ENCODE measurements around the gene FHL3.

FHL3 gene

DNA sequence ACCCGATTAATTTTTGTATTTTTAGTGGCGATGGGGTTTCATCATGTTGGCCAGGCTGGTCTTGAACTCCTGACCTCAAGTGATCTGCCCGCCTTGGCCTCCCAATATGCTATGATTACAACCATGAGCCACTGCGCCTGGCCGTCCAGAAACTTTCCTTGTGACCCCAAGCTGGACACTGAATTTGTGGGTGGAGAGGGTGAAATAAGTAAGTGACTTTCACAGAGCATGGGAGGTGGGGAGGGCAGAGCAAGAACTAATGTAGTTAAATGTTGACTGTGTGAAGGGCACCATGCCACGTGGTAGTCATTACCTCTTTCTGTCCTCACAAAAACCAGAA lies 4.5 kb upstream of the FHL3 start:
- H3K4me3 ChIP-seq (ENCODE audit: low read depth, low read length) = no peak overlapping the region
- peaks cover 3% of the 10 kb centered on the region for H3K9me3 ChIP-seq (ENCODE audit: severe bottlenecking)
- H3K27me3 ChIP-seq (ENCODE audit: insufficient read depth, low read depth, severe bottlenecking) = no peaks in the 10 kb centered on the region
- H3K36me3 ChIP-seq = peaks cover 7% of the 10 kb centered on the region
- TF ChIP-seq, protein P1, sequence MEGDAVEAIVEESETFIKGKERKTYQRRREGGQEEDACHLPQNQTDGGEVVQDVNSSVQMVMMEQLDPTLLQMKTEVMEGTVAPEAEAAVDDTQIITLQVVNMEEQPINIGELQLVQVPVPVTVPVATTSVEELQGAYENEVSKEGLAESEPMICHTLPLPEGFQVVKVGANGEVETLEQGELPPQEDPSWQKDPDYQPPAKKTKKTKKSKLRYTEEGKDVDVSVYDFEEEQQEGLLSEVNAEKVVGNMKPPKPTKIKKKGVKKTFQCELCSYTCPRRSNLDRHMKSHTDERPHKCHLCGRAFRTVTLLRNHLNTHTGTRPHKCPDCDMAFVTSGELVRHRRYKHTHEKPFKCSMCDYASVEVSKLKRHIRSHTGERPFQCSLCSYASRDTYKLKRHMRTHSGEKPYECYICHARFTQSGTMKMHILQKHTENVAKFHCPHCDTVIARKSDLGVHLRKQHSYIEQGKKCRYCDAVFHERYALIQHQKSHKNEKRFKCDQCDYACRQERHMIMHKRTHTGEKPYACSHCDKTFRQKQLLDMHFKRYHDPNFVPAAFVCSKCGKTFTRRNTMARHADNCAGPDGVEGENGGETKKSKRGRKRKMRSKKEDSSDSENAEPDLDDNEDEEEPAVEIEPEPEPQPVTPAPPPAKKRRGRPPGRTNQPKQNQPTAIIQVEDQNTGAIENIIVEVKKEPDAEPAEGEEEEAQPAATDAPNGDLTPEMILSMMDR (IDR thresholded peaks at IDR 0.05; ENCODE audit: low read depth, low read length) = no peak
- no peak overlapping the region for H3K27ac ChIP-seq
- DNase-seq = no peak

DNA sequence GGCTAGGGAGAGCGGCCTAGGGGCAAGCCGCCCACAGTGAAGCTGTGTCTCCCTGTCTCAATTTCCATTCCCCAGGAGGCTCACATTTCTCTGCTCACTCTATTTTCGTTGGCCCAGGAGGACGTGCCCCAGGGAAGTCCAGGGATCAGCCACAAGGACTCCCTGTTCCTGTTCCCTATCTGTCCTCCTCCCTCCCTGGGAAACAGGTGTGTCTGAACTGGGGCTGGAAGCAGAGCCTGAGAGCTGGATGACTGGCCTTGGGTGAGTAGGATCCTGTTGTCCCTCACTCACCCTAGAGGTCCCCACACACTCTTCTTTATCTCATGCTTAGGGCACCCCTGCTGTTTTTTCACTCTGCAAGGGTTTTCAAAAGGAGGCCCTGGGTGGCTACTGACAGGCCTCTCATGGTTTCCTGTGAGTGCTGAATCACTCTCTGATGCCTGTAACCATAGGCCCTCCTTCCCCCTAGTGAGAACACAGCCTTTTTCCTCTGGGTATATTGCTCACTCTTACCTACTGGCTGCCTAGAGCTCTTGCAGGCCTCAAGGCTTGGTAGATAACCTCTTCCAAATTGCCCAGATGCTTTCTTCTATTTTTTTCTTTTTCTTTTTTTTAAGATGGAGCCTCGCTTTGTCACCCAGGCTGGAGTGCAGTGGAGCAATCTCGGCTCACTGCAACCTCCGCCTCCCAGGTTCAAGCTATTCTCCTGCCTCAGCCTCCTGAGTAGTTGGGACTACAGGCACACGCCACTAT lies 4.0 kb upstream of the FHL3 start:
- Histone ChIP-seq H3K9me3 (ENCODE audit: severe bottlenecking) (peaks cover 3% of the 10 kb centered on the region), H3K36me3 (peaks cover 1% of the 10 kb centered on the region), H3K27ac (peak overlapping the region; percentile 14; the same call in 1 of the 2 replicates), H3K27me3 (ENCODE audit: insufficient read depth, low read depth, severe bottlenecking) (no peaks in the 10 kb centered on the region), H3K4me3 (ENCODE audit: low read depth, low read length) (no peak overlapping the region)
- no peak for DNase-seq
- TF ChIP-seq, protein P1 (IDR thresholded peaks at IDR 0.05; ENCODE audit: low read depth, low read length) = no peak

DNA sequence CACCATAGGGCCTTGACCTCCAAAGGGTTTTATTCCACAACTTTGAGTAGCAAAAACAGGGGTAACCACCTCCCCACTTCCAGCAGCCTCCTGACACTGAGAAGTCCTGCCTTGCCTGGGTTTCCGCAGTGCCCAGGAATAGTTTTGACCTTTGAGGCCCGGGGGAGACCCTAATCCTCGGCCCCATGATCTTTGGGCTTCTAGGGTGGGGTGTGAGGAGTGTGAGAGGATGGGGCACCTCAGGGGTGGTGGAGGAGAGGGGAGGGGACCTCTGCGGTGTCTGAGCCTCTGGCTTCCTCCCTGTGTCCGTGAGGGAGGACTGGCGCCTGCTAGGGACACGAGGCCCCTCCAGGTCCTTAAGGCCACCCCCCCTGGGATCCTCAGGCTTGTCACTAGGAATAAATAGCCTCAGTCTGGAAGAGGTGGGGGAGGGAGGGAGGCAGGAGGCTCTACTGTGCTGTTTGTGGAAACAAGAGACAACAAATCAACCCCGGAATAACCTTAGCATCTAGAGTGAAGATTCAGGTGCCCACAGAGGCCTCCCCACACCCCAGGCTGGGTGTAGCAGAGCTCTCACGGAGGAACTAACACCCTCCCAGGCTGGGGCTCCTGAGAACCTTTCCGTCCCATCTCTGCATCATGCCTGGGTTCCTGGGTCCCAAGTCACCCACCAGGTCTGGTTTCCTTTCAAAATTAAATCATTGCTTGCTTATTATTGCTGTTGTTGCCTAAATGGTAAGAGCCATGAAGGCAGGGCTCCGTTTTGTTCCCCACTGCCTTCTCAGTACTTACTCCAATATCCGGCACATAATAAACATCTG lies 904 bp upstream of the FHL3 start:
- H3K9me3 ChIP-seq (ENCODE audit: severe bottlenecking) = no peaks in the 10 kb centered on the region
- H3K27ac ChIP-seq = peak overlapping the region; percentile 74
- peak; percentile 63 for DNase-seq
- no peaks in the 10 kb centered on the region; the same call in 1 of the 2 replicates for H3K36me3 ChIP-seq
- TF ChIP-seq, protein P1 (IDR thresholded peaks at IDR 0.05; ENCODE audit: low read depth, low read length) = no peak
- H3K27me3 ChIP-seq (ENCODE audit: insufficient read depth, low read depth, severe bottlenecking) = no peaks in the 10 kb centered on the region
- peak overlapping the region; percentile 48 for H3K4me3 ChIP-seq (ENCODE audit: low read depth, low read length)

DNA sequence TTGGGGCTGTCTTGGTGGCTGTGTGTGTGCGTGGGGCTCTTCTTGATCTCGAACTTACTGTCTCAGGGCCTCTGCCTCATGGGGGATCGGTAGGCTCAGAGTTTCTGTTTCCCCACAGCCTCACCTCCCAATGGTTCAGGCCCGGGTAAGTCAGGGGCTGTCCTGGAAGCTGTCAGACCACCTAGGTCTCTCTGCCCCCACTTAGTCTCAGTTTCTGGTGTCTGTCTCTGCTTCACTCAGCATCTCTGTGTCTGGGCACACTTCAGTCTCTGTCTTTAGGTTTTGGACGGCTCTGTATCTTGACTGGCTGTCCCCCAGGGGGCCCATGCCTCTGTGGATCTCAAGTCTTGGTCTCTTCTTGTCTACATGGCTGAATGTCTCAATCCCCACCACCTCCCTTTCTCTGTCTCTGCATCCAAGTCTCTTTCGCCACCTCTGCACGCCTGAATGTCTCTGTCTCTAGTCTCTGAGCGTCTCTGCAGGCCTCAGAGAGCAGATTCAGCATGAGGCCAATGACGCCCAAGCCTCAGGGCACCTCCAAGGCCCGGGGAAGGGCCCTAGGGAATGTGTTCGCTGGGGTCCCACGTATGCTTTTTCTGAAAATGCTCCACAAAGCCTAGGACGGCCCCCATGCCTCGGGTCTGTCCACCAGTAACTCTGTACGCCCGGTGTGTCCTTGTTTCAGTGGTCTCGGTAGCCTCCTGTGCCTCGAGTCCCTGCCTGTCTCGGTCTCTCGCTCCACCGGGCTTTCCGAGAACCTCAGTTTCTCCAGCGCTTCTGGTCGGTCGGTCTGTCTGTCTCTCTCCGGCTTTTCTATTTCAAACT lies 818 bp downstream of the FHL3 start:
- no peak for DNase-seq
- Histone ChIP-seq H3K4me3 (ENCODE audit: low read depth, low read length) (peak overlapping the region; percentile 53), H3K9me3 (ENCODE audit: severe bottlenecking) (no peaks in the 10 kb centered on the region), H3K36me3 (no peaks in the 10 kb centered on the region; the same call in 1 of the 2 replicates), H3K27me3 (ENCODE audit: insufficient read depth, low read depth, severe bottlenecking) (no peaks in the 10 kb centered on the region), H3K27ac (peak overlapping the region; percentile 39; the same call in 1 of the 2 replicates)
- TF ChIP-seq, protein P1 (IDR thresholded peaks at IDR 0.05; ENCODE audit: low read depth, low read length) = no peak

DNA sequence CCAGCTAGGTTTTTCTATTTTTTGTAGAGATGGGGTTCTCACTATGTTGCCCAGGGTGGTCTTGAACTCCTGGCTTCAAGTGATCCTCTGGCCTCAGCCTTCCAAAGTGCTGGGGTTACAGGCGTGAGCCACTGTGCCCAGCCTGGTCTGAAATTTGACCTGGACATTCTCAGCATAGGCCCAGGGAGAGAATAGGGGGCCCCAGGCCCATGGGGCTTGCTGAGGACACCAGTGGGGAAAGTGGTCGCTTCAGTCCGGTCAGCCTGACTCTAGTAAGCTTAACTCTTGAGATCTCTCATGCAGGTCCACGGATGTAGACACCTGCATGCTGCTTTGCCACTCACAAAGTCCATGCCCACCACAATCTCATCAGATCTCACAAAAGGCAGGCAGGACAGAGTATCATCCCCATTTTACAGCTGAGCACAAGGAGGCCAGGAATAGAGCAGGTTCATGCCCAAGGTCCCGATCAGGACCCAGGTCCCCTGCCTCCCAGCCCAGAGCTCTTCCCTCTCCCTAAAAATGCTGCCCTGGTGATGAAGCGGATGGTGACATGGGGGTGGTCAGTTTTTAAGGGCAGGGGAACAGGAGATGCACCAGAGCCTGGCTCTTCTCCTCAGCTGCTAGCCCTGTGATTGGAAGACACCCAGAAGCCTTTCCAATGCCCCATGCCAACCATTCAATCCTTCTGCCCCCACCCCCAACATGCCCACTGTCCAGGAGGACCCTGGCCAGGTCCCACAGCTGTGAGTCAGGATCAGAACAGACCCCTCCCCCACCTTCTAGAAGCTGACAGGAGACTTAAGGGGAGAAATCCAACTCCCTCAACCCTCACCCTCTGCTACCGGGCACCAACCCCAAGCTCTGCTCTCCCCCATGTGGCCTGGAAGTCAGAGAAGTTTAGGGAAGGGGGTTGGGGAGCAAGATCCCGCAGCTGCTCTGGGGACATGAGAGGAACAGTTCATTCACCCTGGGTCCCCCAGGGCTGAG lies 1.8 kb downstream of the FHL3 start:
- no peak for DNase-seq
- TF ChIP-seq, protein P1 (IDR thresholded peaks at IDR 0.05; ENCODE audit: low read depth, low read length) = no peak

More for the DNA sequence above, 1.8 kb downstream of the FHL3 start:
- Histone ChIP-seq H3K27me3 (ENCODE audit: insufficient read depth, low read depth, severe bottlenecking) (no peaks in the 10 kb centered on the region), H3K9me3 (ENCODE audit: severe bottlenecking) (no peaks in the 10 kb centered on the region), H3K27ac (no peak overlapping the region), H3K4me3 (ENCODE audit: low read depth, low read length) (no peak overlapping the region), H3K36me3 (no peaks in the 10 kb centered on the region; the same call in none of the 2 replicates)
